SK-N-SH (cell line): Measurements from ENCODE around the gene RTN4RL2.

ENCODE experiments used
- CHD2 ChIP-seq: fragments of 150-350 bp; IDR thresholded peaks from 2 replicates; pipeline ENCODE4 v1.6.1; 2018; ENCODE audit warnings: low read length; ENCODE audit not compliant: partially characterized antibody
- CTCF ChIP-seq: fragments of 200-600 bp; sonication (generic); IDR thresholded peaks from 2 replicates; pipeline ENCODE4 v1.6.1; 2017; ENCODE audit warnings: antibody characterized with exemption, mild to moderate bottlenecking, moderate library complexity
- MXI1 ChIP-seq: IDR thresholded peaks from 2 replicates; pipeline ENCODE4 v1.6.1; 2012; ENCODE audit warnings: mild to moderate bottlenecking, low read depth, low read length, improper control_type of control experiment
- RAD21 ChIP-seq: IDR thresholded peaks from 2 replicates; pipeline ENCODE4 v1.6.1; 2012; ENCODE audit warnings: mild to moderate bottlenecking, low read length
- TAF1 ChIP-seq: IDR thresholded peaks from 2 replicates; pipeline ENCODE4 v1.6.1; 2012; ENCODE audit warnings: low read depth, mild to moderate bottlenecking, low read length, moderate library complexity, borderline replicate concordance

- TF ChIP-seq CTCF (no peak), MXI1 (no peak), RAD21 (no peak), TAF1 (no peak), CHD2 (no peak)
Observed at GRCh38 chr11:57504511-57504910, 44.2 kb downstream of the RTN4RL2 start.
